Measurements from ENCODE around the gene DUSP5.
A peak's percentile ranks its signal among the peaks of the same experiment; 100 is the strongest.

The DUSP5 gene

DNA sequence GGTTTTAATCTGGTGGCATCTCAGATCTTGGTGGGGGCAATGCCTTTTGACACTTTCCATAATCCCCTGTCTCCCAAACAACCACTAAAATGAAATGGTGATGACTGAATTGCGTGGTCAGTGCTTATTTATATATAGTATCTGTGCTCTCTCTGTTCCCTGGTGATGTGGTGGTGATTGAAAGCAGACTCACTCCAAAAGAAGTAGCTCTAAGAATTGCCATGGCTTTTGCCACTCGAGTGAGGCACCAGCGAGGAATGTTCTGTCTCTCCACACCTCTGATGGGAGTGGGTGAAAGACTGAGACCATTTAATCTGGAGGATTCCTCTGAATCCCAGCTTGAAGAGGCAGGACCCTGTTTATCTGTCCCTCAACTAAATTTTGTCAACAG, 2.8 kb downstream of the DUSP5 start:
- H3K4me3 ChIP-seq (replicated peaks; ENCODE audit: low read depth, low read length) = peak overlapping the region; percentile 69
- no peak for DNase-seq (ENCODE audit: extremely low read depth, low read depth)
- TF ChIP-seq, protein P1, sequence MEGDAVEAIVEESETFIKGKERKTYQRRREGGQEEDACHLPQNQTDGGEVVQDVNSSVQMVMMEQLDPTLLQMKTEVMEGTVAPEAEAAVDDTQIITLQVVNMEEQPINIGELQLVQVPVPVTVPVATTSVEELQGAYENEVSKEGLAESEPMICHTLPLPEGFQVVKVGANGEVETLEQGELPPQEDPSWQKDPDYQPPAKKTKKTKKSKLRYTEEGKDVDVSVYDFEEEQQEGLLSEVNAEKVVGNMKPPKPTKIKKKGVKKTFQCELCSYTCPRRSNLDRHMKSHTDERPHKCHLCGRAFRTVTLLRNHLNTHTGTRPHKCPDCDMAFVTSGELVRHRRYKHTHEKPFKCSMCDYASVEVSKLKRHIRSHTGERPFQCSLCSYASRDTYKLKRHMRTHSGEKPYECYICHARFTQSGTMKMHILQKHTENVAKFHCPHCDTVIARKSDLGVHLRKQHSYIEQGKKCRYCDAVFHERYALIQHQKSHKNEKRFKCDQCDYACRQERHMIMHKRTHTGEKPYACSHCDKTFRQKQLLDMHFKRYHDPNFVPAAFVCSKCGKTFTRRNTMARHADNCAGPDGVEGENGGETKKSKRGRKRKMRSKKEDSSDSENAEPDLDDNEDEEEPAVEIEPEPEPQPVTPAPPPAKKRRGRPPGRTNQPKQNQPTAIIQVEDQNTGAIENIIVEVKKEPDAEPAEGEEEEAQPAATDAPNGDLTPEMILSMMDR (IDR thresholded peaks at IDR 0.05; ENCODE audit: low read depth, low read length, missing control alignments) = no peak

DNA sequence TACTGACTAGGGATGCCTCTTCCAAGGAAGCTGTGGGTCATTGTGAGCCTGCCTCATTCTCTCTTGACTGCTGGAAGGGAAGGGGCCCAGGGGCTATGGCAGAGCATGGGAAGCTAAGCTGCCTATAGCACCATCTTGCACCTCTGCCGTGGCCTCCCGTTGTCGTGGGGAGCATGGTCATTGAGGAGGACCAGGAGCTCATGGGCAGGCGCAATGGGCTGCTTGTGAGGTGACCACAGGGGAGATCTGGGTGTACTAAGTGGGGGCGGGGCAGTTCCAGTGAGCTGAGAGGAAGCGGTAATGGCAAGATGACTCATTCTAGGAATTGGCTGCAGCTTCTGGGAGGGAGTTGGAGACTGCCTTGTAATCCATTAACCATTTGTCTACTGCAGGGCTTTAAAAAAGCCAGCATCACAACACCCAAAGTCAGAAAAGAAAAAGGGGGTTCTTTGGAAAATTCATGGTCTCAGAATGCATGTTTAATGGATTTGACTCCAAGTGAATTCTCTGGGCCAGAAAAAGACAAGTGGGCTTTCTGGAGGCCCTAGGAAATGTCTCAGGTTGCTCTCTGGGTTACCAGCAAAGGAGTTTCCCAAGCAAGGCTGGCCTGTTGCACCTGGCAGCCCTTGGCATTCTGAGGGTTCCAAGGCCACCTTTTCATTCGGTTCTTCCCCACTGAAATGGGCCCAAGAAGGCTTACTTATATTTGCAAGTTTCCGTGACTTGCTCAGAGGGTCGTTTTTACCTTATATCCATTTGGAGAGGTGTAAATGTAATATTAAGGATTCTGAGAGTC, 3.6 kb downstream of the DUSP5 start:
- peak; percentile 89 for DNase-seq (ENCODE audit: extremely low read depth, low read depth)
- H3K4me3 ChIP-seq (replicated peaks; ENCODE audit: low read depth, low read length) = peak overlapping the region; percentile 69
- TF ChIP-seq, protein P1 (IDR thresholded peaks at IDR 0.05; ENCODE audit: low read depth, low read length, missing control alignments) = no peak

DNA sequence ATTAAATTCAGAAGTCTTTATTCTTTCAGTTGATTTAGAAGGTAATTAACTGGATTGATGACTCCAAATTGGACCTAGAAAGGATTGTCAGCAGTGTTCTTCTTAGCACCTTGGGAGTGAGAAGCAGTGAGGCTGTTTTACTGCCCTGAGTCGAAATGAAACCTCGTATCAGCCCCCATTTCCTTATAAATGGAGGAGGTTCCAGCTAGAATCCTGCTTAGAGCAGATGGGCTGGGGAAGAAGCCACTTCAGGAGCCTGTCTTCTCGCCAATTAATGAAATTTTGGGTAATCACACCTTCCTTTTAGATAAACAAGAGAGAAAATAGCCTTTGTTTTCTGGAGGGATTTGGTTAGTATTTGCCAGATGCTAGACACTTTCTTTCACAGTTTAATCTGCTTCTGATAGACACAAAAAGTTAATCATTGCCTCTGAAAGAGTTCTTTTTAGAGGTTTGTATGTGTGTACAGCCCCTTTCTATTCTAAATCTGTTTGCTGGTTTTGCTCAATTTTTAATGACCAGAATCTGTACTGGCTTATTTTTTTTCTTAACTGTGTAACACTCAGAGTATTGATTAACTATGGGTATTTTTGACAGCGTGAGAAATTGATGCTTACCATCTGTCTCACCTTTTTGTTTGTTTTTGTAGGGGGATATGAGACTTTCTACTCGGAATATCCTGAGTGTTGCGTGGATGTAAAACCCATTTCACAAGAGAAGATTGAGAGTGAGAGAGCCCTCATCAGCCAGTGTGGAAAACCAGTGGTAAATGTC, 4.6 kb downstream of the DUSP5 start:
- no peak overlapping the region; the same call in 1 of the 2 replicates for H3K4me3 ChIP-seq (replicated peaks; ENCODE audit: low read depth, low read length)
- no peak for DNase-seq (ENCODE audit: extremely low read depth, low read depth)
- TF ChIP-seq, protein P1 (IDR thresholded peaks at IDR 0.05; ENCODE audit: low read depth, low read length, missing control alignments) = no peak

DNA sequence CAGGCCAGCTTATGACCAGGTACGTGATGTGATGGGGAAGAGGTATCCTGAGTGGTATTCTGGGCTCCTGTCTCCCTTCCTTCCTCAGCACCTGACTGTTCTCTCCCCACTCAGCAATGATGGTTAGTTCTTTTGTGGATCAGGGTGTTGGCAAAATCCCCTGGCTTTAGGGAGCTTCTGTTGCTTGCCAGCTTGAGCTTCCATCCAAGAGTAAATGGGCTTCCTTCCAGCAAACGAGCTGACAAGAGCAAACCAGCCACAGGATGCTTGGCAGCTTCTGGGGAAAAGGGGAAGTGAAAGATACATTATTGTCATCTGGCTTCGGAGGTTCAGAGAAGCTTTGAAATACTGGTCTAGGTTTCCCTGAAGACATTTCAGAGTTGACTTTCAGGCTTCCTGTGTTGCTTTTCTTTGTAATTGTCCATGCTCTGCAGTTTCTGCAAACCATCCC, 5.2 kb downstream of the DUSP5 start:
- DNase-seq (ENCODE audit: extremely low read depth, low read depth) = no peak
- no peak overlapping the region for H3K4me3 ChIP-seq (replicated peaks; ENCODE audit: low read depth, low read length)
- TF ChIP-seq, protein P1 (IDR thresholded peaks at IDR 0.05; ENCODE audit: low read depth, low read length, missing control alignments) = no peak

DNA sequence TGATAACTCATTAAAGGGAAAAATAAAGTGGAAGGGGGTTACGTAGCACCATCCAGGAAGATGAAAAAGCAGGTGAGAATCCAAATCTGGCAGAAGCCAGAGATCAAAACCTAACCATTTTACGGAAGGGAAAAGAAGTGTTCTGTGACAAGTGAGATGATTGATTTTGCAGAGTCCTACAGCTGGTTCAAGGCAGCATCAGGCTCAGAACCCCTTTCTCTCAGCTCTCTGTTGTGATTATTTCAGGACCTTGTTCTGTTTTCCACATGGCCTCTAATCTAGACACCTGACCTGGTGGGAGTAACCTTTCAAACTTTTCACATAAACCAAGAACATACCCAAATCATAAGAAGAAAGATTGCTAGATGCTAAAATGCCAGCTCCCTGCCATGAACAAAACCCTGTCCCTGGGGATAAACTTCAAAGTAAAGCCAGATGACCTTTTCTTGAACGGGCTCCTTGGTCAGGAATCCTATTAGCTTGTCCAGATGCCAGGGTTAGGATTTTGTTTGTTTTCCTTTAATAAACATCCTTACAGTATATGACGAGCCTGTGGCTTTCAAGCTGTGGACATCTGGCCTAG, 5.9 kb downstream of the DUSP5 start:
- H3K4me3 ChIP-seq (replicated peaks; ENCODE audit: low read depth, low read length) = no peak overlapping the region
- TF ChIP-seq, protein P1 (IDR thresholded peaks at IDR 0.05; ENCODE audit: low read depth, low read length, missing control alignments) = no peak
- DNase-seq (ENCODE audit: extremely low read depth, low read depth) = peak; percentile 75

DNA sequence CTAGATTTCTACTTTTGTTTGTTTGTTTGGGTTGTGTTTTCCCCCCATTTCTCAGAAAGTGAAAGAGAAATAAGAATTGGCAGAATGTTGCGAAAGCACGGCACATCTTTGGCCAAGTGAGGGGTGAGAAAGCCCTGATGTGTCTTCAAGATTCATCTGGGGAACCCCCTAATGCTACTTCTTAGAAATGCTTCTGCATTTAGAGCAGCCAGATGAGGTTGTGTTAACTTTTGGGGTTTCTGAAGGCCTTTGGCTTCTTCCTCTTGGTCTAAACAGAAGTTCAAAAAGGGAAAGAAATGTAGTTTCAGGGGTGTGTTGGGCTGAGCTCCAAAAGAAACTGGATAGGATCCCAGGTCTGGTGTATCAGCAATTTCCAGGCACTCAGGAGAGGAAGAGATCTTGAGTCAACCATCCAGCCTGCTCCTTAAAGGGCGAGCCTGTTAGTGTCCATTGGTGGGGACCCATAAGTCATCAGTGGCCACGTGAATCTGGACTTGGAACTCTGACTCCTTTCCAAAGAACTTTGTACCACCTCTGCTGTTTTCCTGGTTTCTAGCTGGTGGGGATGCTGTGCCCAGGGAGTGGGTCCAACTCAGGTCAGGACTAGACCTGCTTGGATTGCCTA, 6.5 kb downstream of the DUSP5 start:
- DNase-seq (ENCODE audit: extremely low read depth, low read depth) = no peak
- H3K4me3 ChIP-seq (replicated peaks; ENCODE audit: low read depth, low read length) = no peak overlapping the region
- TF ChIP-seq, protein P1 (IDR thresholded peaks at IDR 0.05; ENCODE audit: low read depth, low read length, missing control alignments) = no peak

Measured in HFF-Myc (cell line).